ENCODE results near the gene ZFC3H1.

DNA sequence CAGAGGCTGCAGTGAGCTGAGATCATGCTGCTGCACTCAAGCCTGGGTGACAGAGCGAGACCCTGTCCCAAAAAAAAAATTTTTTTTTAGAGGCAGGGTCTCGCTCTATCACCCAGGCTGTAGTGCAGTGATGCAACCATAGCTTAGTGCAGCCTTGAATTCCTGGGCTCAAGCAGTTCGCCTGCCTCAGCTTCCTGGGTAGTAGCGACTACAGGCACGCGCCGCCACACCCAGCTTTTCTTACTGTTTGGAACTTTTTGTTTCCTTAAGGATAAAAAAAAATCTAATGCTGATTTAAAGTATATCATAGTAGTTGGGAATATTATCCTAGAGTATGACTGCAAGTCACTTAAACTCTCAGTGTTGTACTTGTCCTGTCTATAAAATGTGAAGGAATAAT lies 29.5 kb upstream of the ZFC3H1 start:
- TF ChIP-seq, protein P1, sequence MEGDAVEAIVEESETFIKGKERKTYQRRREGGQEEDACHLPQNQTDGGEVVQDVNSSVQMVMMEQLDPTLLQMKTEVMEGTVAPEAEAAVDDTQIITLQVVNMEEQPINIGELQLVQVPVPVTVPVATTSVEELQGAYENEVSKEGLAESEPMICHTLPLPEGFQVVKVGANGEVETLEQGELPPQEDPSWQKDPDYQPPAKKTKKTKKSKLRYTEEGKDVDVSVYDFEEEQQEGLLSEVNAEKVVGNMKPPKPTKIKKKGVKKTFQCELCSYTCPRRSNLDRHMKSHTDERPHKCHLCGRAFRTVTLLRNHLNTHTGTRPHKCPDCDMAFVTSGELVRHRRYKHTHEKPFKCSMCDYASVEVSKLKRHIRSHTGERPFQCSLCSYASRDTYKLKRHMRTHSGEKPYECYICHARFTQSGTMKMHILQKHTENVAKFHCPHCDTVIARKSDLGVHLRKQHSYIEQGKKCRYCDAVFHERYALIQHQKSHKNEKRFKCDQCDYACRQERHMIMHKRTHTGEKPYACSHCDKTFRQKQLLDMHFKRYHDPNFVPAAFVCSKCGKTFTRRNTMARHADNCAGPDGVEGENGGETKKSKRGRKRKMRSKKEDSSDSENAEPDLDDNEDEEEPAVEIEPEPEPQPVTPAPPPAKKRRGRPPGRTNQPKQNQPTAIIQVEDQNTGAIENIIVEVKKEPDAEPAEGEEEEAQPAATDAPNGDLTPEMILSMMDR (IDR thresholded peaks at IDR 0.05; ENCODE audit: low read length), result no peak
- TF ChIP-seq EZH2phosphoT487 (IDR thresholded peaks at IDR 0.05; ENCODE audit: low read length) (no peak), EZH2 (optimal IDR thresholded peaks at IDR 0.05; ENCODE audit: low read depth, low read length) (no peak)
